ENCODE results near the gene PHF3.

The PHF3 gene

DNA sequence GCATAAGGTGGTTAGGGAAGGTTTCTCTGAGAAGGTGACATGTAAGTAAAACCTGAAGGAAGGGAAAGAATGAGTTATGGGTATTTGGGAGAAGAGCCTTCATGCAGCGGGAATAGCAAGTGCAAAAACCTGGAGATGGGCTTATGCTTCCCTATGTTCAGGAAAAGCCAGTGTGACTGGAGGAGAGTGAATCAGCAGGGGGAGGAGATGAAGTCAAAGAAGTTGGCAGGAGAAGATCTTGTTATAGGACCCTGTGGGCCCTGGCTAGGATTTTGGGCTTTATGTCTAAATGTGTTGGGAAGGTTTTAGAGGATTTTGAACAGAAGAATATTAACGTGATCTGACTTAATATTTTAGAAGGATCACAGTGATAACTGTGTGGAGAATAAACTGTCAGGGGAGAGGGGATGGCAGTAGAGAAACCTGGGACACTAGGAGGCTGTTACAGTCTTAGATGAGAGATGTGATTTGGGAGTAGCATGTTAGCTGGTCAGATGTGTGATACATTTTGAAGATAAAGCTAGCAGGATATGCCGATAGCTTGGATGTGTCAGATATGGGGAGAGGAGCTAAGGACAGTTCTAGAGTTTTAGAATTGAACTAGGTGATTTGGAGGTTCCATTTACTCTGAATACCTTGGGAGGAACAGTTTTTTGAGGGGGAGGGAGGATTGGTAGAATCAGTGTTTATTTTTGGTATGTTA, 41.0 kb downstream of the PHF3 start:
- H3K9me3 ChIP-seq (ENCODE audit: control insufficient read depth, insufficient read depth, low read length): no peaks in the 10 kb centered on the region
- H3K4me1 ChIP-seq (ENCODE audit: control insufficient read depth, insufficient read depth, low read length): peaks cover 26% of the 10 kb centered on the region
- H3K9ac ChIP-seq (ENCODE audit: low read depth, low read length): no peak overlapping the region
- H3K36me3 ChIP-seq (ENCODE audit: control insufficient read depth, insufficient read depth, low read length): no peaks in the 10 kb centered on the region
- H3K27me3 ChIP-seq (ENCODE audit: control insufficient read depth, insufficient read depth, low read length): no peaks in the 10 kb centered on the region
- H3K4me3 ChIP-seq (ENCODE audit: low read depth, low read length): no peak overlapping the region

DNA sequence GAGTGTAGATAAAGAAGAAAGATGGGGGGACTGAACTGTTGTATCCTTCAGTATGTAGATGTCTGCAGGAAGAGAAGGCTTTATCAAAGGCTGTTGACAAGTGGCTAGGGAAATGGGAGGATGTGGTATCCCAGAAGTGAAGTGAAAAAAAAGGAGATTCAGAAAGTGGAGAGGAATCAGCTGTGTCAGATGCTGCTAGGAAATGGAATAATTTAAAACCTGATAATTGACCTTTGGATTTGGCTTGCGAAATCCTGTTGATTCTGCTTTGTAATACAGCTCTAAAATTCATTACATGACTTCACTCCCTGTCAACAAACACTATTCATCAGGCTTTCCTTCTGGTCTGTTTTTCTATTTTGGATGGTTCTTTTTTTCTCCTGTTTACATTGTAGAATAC, 41.7 kb downstream of the PHF3 start:
- no peak overlapping the region for H3K9ac ChIP-seq (ENCODE audit: low read depth, low read length)
- H3K36me3 ChIP-seq (ENCODE audit: control insufficient read depth, insufficient read depth, low read length): no peaks in the 10 kb centered on the region
- no peak overlapping the region for H3K4me3 ChIP-seq (ENCODE audit: low read depth, low read length)
- no peaks in the 10 kb centered on the region for H3K9me3 ChIP-seq (ENCODE audit: control insufficient read depth, insufficient read depth, low read length)
- no peaks in the 10 kb centered on the region for H3K27me3 ChIP-seq (ENCODE audit: control insufficient read depth, insufficient read depth, low read length)
- peaks cover 26% of the 10 kb centered on the region for H3K4me1 ChIP-seq (ENCODE audit: control insufficient read depth, insufficient read depth, low read length)

DNA sequence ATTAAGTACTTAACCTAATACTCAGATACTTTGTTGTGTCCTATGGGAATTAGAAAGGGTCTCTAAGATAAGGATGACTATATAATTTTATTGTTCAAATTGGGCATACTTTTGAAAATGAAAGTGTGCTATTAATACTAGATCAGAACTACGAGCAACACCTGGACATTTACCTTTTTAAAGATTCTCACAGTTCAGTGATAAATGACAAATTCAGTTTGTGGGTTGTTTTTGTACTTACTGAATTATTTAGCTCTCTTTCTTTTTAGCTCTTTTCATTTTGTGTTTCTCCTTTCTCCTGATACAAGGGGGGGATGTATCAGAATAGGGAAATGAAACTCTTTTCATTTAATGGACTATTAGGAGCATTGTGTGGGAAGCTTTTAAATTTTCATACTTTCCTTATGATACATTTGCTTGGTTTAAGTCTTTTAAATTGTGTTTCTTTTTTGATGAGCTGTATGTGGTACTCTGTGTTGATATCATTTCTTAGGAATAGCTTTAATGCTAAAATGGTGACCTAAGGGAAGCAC, 47.5 kb downstream of the PHF3 start:
- no peaks in the 10 kb centered on the region for H3K36me3 ChIP-seq (ENCODE audit: control insufficient read depth, insufficient read depth, low read length)
- no peaks in the 10 kb centered on the region for H3K9me3 ChIP-seq (ENCODE audit: control insufficient read depth, insufficient read depth, low read length)
- H3K9ac ChIP-seq (ENCODE audit: low read depth, low read length): no peak overlapping the region
- H3K27me3 ChIP-seq (ENCODE audit: control insufficient read depth, insufficient read depth, low read length): no peaks in the 10 kb centered on the region
- H3K4me3 ChIP-seq (ENCODE audit: low read depth, low read length): no peak overlapping the region
- H3K4me1 ChIP-seq (ENCODE audit: control insufficient read depth, insufficient read depth, low read length): peaks cover 3% of the 10 kb centered on the region

DNA sequence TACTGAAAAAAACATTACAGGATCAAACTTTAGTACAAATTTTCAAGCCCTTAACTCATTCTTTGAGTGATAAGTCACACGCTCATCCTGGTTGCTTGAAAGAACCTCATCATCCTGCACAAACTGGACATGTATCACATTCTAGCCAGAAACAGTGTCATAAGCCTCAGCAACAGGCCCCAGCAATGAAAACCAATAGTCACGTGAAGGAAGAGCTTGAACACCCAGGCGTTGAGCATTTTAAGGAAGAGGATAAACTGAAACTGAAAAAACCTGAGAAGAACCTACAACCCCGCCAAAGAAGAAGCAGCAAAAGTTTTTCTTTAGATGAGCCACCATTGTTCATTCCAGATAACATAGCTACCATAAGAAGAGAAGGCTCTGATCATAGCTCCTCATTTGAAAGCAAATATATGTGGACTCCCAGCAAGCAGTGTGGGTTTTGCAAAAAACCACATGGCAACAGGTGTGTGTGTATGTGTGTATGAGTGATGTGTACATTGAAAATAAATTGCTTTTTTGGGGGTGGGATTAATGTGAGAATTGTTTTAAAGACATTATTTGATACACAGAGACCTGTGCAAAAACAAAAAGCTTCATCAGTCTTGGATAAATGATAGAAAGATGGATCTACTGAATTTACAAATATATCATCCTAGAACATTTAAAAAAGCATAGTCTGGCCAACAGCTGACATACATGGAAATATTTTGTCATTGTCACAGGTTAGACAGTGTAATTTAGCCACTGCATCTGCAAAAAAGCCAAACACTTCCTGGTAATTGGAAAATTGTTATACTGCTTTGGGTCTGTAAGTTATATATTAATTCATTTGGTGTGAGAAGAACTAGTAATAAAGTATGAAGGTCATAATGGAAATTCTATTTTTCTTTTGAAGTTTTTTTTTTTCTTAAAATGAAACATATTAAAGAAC, 50.1 kb downstream of the PHF3 start:
- no peaks in the 10 kb centered on the region for H3K4me1 ChIP-seq (ENCODE audit: control insufficient read depth, insufficient read depth, low read length)
- H3K9ac ChIP-seq (ENCODE audit: low read depth, low read length): no peak overlapping the region
- H3K36me3 ChIP-seq (ENCODE audit: control insufficient read depth, insufficient read depth, low read length): no peaks in the 10 kb centered on the region
- no peaks in the 10 kb centered on the region for H3K27me3 ChIP-seq (ENCODE audit: control insufficient read depth, insufficient read depth, low read length)
- no peaks in the 10 kb centered on the region for H3K9me3 ChIP-seq (ENCODE audit: control insufficient read depth, insufficient read depth, low read length)
- no peak overlapping the region for H3K4me3 ChIP-seq (ENCODE audit: low read depth, low read length)

DNA sequence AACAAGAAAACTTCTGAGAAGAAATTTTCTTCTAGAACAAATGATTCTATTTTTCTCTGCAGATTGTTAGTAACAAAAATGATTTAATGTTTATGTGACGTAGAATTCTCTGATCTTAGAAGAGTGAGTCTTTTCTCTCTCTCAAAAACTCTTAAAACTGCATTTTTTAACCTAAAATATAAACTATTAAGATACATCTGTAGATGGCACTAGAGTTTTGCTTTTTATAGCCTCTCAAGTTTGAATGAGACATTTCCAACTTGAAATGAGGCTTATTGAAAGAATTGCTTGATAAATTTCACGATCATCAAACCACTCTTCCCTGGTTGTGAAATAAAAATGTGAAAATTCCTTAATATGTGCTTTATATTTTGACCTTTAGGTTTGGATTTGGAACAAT, 53.8 kb downstream of the PHF3 start:
- no peaks in the 10 kb centered on the region for H3K4me1 ChIP-seq (ENCODE audit: control insufficient read depth, insufficient read depth, low read length)
- no peaks in the 10 kb centered on the region for H3K36me3 ChIP-seq (ENCODE audit: control insufficient read depth, insufficient read depth, low read length)

DNA sequence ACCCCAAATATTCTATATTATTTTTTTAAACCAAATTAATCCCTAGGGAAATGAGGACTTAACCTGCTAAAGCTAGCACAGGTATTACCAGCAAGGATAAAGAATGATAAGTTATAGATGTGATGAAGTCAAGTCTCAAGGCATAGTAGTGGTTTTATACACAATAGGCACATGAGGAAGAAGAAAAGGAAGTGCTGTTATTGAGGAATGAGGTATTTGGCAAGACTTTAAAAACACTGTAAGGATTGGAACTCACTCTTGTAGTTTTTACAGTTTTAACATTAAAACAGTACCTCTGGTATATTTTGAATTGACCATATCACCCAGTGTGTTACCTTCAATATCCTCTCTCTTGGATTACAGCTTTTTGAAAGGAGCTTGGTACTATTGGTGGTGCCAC, 54.6 kb downstream of the PHF3 start:
- Histone ChIP-seq H3K4me3 (ENCODE audit: low read depth, low read length) (no peak overlapping the region), H3K9me3 (ENCODE audit: control insufficient read depth, insufficient read depth, low read length) (no peaks in the 10 kb centered on the region), H3K4me1 (ENCODE audit: control insufficient read depth, insufficient read depth, low read length) (no peaks in the 10 kb centered on the region), H3K9ac (ENCODE audit: low read depth, low read length) (no peak overlapping the region), H3K36me3 (ENCODE audit: control insufficient read depth, insufficient read depth, low read length) (no peaks in the 10 kb centered on the region), H3K27me3 (ENCODE audit: control insufficient read depth, insufficient read depth, low read length) (no peaks in the 10 kb centered on the region)

More for the DNA sequence above, 53.8 kb downstream of the PHF3 start:
- H3K4me3 ChIP-seq (ENCODE audit: low read depth, low read length): no peak overlapping the region
- no peaks in the 10 kb centered on the region for H3K9me3 ChIP-seq (ENCODE audit: control insufficient read depth, insufficient read depth, low read length)
- no peaks in the 10 kb centered on the region for H3K27me3 ChIP-seq (ENCODE audit: control insufficient read depth, insufficient read depth, low read length)
- H3K9ac ChIP-seq (ENCODE audit: low read depth, low read length): no peak overlapping the region

DNA sequence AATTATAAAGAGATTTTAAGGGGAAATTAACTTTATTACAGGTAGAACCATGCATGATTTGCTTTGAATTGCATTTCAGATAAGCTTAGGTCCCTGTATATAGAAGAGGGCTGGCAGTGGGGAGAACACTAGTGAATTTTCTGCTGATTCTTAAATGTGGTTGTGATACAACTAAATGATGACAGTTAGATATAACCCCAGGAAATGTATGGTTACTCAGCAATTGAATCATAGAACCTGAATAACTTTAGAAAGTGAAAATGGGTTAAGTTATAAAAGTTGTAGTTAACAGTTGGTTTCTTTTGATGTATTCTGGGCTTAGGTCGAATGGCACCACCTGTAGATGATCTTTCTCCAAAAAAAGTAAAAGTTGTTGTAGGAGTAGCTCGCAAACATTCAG, 70.1 kb downstream of the PHF3 start:
- H3K27me3 ChIP-seq (ENCODE audit: control insufficient read depth, insufficient read depth, low read length): no peaks in the 10 kb centered on the region
- no peaks in the 10 kb centered on the region for H3K9me3 ChIP-seq (ENCODE audit: control insufficient read depth, insufficient read depth, low read length)
- no peak overlapping the region for H3K4me3 ChIP-seq (ENCODE audit: low read depth, low read length)
- no peak overlapping the region for H3K9ac ChIP-seq (ENCODE audit: low read depth, low read length)
- no peaks in the 10 kb centered on the region for H3K4me1 ChIP-seq (ENCODE audit: control insufficient read depth, insufficient read depth, low read length)
- H3K36me3 ChIP-seq (ENCODE audit: control insufficient read depth, insufficient read depth, low read length): peaks cover 6% of the 10 kb centered on the region

DNA sequence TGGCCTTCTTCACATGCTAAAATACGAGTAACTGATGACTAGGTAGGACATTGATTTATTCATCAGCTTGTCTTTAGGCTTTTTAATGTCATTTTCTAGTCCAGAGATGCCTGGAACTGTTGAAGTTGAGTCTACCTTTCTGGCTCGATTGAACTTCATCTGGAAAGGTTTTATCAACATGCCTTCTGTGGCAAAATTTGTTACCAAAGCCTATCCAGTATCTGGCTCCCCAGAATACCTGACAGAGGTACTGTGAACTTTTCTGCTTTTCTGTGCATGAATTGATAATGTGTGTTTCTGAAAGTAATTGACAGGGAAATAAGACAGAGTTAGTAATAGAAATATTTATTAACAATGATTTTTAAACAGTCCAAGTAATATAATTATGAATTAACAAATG, 71.0 kb downstream of the PHF3 start:
- Histone ChIP-seq H3K4me3 (ENCODE audit: low read depth, low read length) (no peak overlapping the region), H3K9me3 (ENCODE audit: control insufficient read depth, insufficient read depth, low read length) (no peaks in the 10 kb centered on the region), H3K27me3 (ENCODE audit: control insufficient read depth, insufficient read depth, low read length) (no peaks in the 10 kb centered on the region), H3K4me1 (ENCODE audit: control insufficient read depth, insufficient read depth, low read length) (no peaks in the 10 kb centered on the region), H3K36me3 (ENCODE audit: control insufficient read depth, insufficient read depth, low read length) (peaks cover 13% of the 10 kb centered on the region), H3K9ac (ENCODE audit: low read depth, low read length) (no peak overlapping the region)

DNA sequence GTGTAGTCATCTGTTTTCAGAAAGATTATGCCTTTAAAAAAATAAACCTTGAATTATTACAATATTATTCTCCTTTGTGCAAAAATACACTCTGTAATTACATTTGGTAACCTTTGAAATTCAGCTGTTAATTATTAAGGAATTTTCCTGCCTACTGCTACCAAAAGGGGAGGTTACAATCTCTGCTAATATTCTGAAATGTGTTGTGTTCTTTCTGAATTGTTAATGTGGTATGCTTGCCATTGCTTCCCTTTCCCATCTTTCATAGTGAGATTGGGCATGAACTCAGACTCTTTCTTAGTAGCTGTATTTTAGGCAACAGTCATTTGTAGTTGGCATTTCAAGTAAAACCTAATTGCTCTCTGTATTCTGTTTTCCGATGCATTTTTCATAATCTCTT, 73.0 kb downstream of the PHF3 start:
- Histone ChIP-seq H3K36me3 (ENCODE audit: control insufficient read depth, insufficient read depth, low read length) (peaks cover 15% of the 10 kb centered on the region), H3K4me1 (ENCODE audit: control insufficient read depth, insufficient read depth, low read length) (no peaks in the 10 kb centered on the region), H3K9ac (ENCODE audit: low read depth, low read length) (no peak overlapping the region), H3K9me3 (ENCODE audit: control insufficient read depth, insufficient read depth, low read length) (no peaks in the 10 kb centered on the region), H3K27me3 (ENCODE audit: control insufficient read depth, insufficient read depth, low read length) (no peaks in the 10 kb centered on the region), H3K4me3 (ENCODE audit: low read depth, low read length) (no peak overlapping the region)

DNA sequence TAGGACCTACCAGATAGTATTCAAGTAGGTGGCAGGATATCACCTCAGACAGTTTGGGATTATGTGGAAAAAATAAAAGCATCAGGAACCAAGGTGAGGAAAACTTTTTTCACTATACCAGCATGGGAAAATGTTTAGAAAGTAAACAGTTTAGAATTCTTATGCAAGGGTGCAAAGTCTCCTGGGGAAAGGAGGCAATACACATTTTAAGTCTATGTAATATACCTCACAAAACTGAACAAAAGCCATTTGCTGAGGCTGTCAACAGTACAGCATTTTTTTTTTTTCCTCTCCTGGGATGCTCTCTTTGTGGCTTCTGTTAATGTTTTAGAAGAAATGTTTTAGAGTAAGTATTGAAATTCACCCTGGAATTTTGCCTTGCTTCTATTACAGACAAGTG, 73.5 kb downstream of the PHF3 start:
- no peaks in the 10 kb centered on the region for H3K9me3 ChIP-seq (ENCODE audit: control insufficient read depth, insufficient read depth, low read length)
- no peaks in the 10 kb centered on the region for H3K27me3 ChIP-seq (ENCODE audit: control insufficient read depth, insufficient read depth, low read length)
- peaks cover 15% of the 10 kb centered on the region for H3K36me3 ChIP-seq (ENCODE audit: control insufficient read depth, insufficient read depth, low read length)
- H3K4me1 ChIP-seq (ENCODE audit: control insufficient read depth, insufficient read depth, low read length): no peaks in the 10 kb centered on the region
- H3K4me3 ChIP-seq (ENCODE audit: low read depth, low read length): no peak overlapping the region
- H3K9ac ChIP-seq (ENCODE audit: low read depth, low read length): no peak overlapping the region

DNA sequence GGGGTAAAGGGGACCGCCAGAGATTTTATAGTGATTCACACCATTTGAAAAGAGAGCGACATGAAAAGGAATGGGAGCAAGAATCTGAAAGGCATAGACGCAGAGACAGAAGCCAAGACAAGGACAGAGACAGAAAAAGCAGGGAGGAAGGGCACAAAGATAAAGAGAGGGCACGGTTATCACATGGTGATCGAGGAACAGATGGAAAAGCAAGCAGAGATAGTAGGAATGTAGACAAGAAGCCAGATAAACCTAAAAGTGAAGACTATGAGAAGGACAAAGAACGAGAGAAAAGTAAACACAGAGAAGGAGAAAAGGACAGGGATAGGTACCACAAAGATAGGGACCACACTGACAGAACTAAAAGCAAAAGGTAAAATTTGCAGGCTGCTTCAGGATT, 77.7 kb downstream of the PHF3 start:
- Histone ChIP-seq H3K4me1 (ENCODE audit: control insufficient read depth, insufficient read depth, low read length) (no peaks in the 10 kb centered on the region), H3K36me3 (ENCODE audit: control insufficient read depth, insufficient read depth, low read length) (peaks cover 9% of the 10 kb centered on the region), H3K4me3 (ENCODE audit: low read depth, low read length) (no peak overlapping the region), H3K9me3 (ENCODE audit: control insufficient read depth, insufficient read depth, low read length) (no peaks in the 10 kb centered on the region), H3K9ac (ENCODE audit: low read depth, low read length) (no peak overlapping the region), H3K27me3 (ENCODE audit: control insufficient read depth, insufficient read depth, low read length) (no peaks in the 10 kb centered on the region)

DNA sequence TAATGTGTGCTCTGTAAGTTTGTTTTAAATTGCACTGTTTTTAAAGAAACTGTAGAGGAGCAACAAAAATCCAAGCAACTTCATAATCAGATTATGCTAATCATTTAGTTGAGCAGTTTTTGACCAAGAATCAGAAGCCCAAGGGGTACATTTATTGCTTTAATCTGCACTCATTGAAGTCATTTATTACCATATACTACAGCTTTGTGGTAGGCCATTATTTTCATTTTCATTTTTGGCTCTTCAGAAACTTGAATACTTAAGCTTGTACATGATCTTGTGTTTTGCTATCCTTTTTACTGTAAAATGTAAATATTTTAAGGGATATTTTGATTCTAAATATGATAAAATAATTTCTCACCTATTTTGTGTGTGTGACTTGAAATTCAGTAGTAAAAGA, 78.5 kb downstream of the PHF3 start:
- Histone ChIP-seq H3K36me3 (ENCODE audit: control insufficient read depth, insufficient read depth, low read length) (peaks cover 9% of the 10 kb centered on the region), H3K4me3 (ENCODE audit: low read depth, low read length) (no peak overlapping the region), H3K9me3 (ENCODE audit: control insufficient read depth, insufficient read depth, low read length) (no peaks in the 10 kb centered on the region), H3K9ac (ENCODE audit: low read depth, low read length) (no peak overlapping the region), H3K27me3 (ENCODE audit: control insufficient read depth, insufficient read depth, low read length) (no peaks in the 10 kb centered on the region), H3K4me1 (ENCODE audit: control insufficient read depth, insufficient read depth, low read length) (no peaks in the 10 kb centered on the region)

Measured in iPS-15b (cell line).